H9 (cell line): ENCODE data around the gene TLE5. TPM values are rescaled to one million over a fixed set of nuclear protein-coding genes. Genes with fewer than 3 reads are reported as not detected.

Experiments used
- DNase-seq: peaks from one replicate; pipeline ENCODE4 v3.0.0-alpha.2; 2017
- H2AFZ ChIP-seq: one replicate; pipeline ENCODE4 v1.6.1; 2013; ENCODE audit warnings: mild to moderate bottlenecking, low read length, control low read depth, moderate library complexity
- H2AK5ac ChIP-seq: 2 replicates; pipeline ENCODE4 v1.6.1; 2013; ENCODE audit warnings: low read length, control low read depth, mixed read lengths; ENCODE audit not compliant: insufficient read length
- H2BK120ac ChIP-seq: one replicate; pipeline ENCODE4 v1.6.1; 2013; ENCODE audit warnings: low read depth, mild to moderate bottlenecking, low read length, control low read depth, inconsistent platforms; ENCODE audit not compliant: poor library complexity, severe bottlenecking
- H2BK12ac ChIP-seq: 2 replicates; pipeline ENCODE4 v1.6.1; 2013; ENCODE audit warnings: low read length, control low read depth, mixed read lengths, low read depth; ENCODE audit not compliant: insufficient read length
- H2BK15ac ChIP-seq: 2 replicates; pipeline ENCODE4 v1.6.1; 2013; ENCODE audit warnings: low read depth, low read length, control low read depth
- H2BK20ac ChIP-seq: one replicate; pipeline ENCODE4 v1.6.1; 2013; ENCODE audit warnings: low read depth, mild to moderate bottlenecking, low read length, control low read depth, inconsistent platforms; ENCODE audit not compliant: poor library complexity, severe bottlenecking
- H2BK5ac ChIP-seq: 2 replicates; pipeline ENCODE4 v1.6.1; 2013; ENCODE audit warnings: low read length, control low read depth, mixed read lengths; ENCODE audit not compliant: insufficient read length
- H3K14ac ChIP-seq: 2 replicates; pipeline ENCODE4 v1.6.1; 2013; ENCODE audit warnings: low read length, control low read depth; ENCODE audit not compliant: insufficient read depth
- H3K18ac ChIP-seq: 2 replicates; pipeline ENCODE4 v1.6.1; 2013; ENCODE audit warnings: low read depth, mild to moderate bottlenecking, mixed read lengths, low read length, control low read depth; ENCODE audit not compliant: insufficient read length
- H3K23ac ChIP-seq: 2 replicates; pipeline ENCODE4 v1.6.1; 2013; ENCODE audit warnings: low read length, control low read depth, mixed read lengths, low read depth; ENCODE audit not compliant: insufficient read length
- H3K23me2 ChIP-seq: 2 replicates; pipeline ENCODE4 v1.6.1; 2013; ENCODE audit warnings: low read depth, mild to moderate bottlenecking, mixed read lengths, low read length, control low read depth; ENCODE audit not compliant: insufficient read length, poor library complexity, severe bottlenecking
- H3K27ac ChIP-seq: 2 replicates; pipeline ENCODE4 v1.5.1; 2013; ENCODE audit warnings: low read length, control low read depth, mixed read lengths, low read depth; ENCODE audit not compliant: insufficient read length
- H3K27me3 ChIP-seq: 2 replicates; pipeline ENCODE4 v1.6.1; 2013; ENCODE audit warnings: low read length, control low read depth, inconsistent platforms; ENCODE audit not compliant: insufficient read depth
- H3K4ac ChIP-seq: 2 replicates; pipeline ENCODE4 v1.6.1; 2013; ENCODE audit warnings: low read depth, mild to moderate bottlenecking, control low read depth, inconsistent platforms, low read length, moderate library complexity
- H3K4me1 ChIP-seq: 2 replicates; pipeline ENCODE4 v1.6.1; 2013; ENCODE audit warnings: low read length, control low read depth, inconsistent platforms; ENCODE audit not compliant: insufficient read depth
- H3K4me2 ChIP-seq: 2 replicates; pipeline ENCODE4 v1.6.1; 2013; ENCODE audit warnings: low read length, control low read depth, mixed read lengths; ENCODE audit not compliant: insufficient read length, insufficient read depth
- H3K56ac ChIP-seq: 2 replicates; pipeline ENCODE4 v1.6.1; 2013; ENCODE audit warnings: low read depth, mild to moderate bottlenecking, mixed read lengths, low read length, control low read depth; ENCODE audit not compliant: insufficient read length
- H3K79me1 ChIP-seq: 2 replicates; pipeline ENCODE4 v1.6.1; 2013; ENCODE audit warnings: low read depth, mild to moderate bottlenecking, moderate library complexity, low read length, control low read depth, inconsistent platforms; ENCODE audit not compliant: insufficient read depth, poor library complexity, severe bottlenecking
- H3K79me2 ChIP-seq: 2 replicates; pipeline ENCODE4 v1.6.1; 2013; ENCODE audit warnings: low read length, control low read depth, inconsistent platforms; ENCODE audit not compliant: insufficient read depth
- H3K9ac ChIP-seq: 2 replicates; pipeline ENCODE4 v1.6.1; 2013; ENCODE audit warnings: low read length, control low read depth, mixed read lengths; ENCODE audit not compliant: insufficient read length; ENCODE audit errors: extremely low read depth
- H3K9me3 ChIP-seq: one replicate; pipeline ENCODE4 v1.6.1; 2013; ENCODE audit warnings: low read depth, low read length, inconsistent platforms; ENCODE audit not compliant: control insufficient read depth
- H3T11ph ChIP-seq: one replicate; pipeline ENCODE4 v1.6.1; 2013; ENCODE audit warnings: mild to moderate bottlenecking, low read length, control low read depth, inconsistent platforms
- H4K20me1 ChIP-seq: one replicate; pipeline ENCODE4 v1.6.1; 2013; ENCODE audit not compliant: control insufficient read depth, insufficient read length, insufficient read depth
- H4K5ac ChIP-seq: 2 replicates; pipeline ENCODE4 v1.6.1; 2013; ENCODE audit warnings: low read depth, mild to moderate bottlenecking, mixed read lengths, low read length, control low read depth; ENCODE audit not compliant: insufficient read length
- H4K8ac ChIP-seq: replicated peaks from 2 replicates; pipeline ENCODE4 v1.6.1; 2013; ENCODE audit warnings: low read length, control low read depth, mixed read lengths, low read depth; ENCODE audit not compliant: insufficient read length
- H4K91ac ChIP-seq: 2 replicates; pipeline ENCODE4 v1.6.1; 2013; ENCODE audit warnings: low read depth, mild to moderate bottlenecking, moderate library complexity, mixed read lengths, low read length, control low read depth; ENCODE audit not compliant: insufficient read length
- H3K27ac Mint-ChIP-seq, 3 experiments: 2 replicates in 2 of 3; 3 replicates in 1 of 3; pipeline ENCODE4 v1.8.0; 2020 to 2021; ENCODE audit warnings: mixed read lengths in 3 of 3, mild to moderate bottlenecking in 1 of 3, moderate library complexity in 1 of 3
- H3K27me3 Mint-ChIP-seq: 2 replicates; pipeline ENCODE4 v1.8.0; 2021; ENCODE audit warnings: low read depth, mild to moderate bottlenecking, moderate library complexity, mixed read lengths
- H3K36me3 Mint-ChIP-seq, 3 experiments: 2 replicates in 2 of 3; 3 replicates in 1 of 3; pipeline ENCODE4 v1.8.0; 2020 to 2021; ENCODE audit warnings: low read depth in 3 of 3, mixed read lengths in 3 of 3; ENCODE audit not compliant: insufficient read depth in 1 of 3
- H3K4me1 Mint-ChIP-seq, 2 experiments: 2 replicates each; pipeline ENCODE4 v1.8.0; 2020; ENCODE audit warnings: mixed read lengths in 2 of 2
- H3K4me3 Mint-ChIP-seq, 2 experiments: 2 replicates in 1 of 2; 3 replicates in 1 of 2; pipeline ENCODE4 v1.8.0; 2020 to 2021; ENCODE audit warnings: mild to moderate bottlenecking in 2 of 2, mixed read lengths in 2 of 2, moderate library complexity in 1 of 2
- H3K9me3 Mint-ChIP-seq, 2 experiments: 2 replicates in 1 of 2; 3 replicates in 1 of 2; pipeline ENCODE4 v1.8.0; 2020; ENCODE audit warnings: mild to moderate bottlenecking in 2 of 2, mixed read lengths in 2 of 2, moderate library complexity in 1 of 2
- CTCF ChIP-seq: fragments of 200-600 bp; sonication (generic); conservative IDR thresholded peaks from 3 replicates; pipeline ENCODE4 v1.8.0; 2021; ENCODE audit warnings: antibody characterized with exemption, mild to moderate bottlenecking
- WGBS: extraction: QIAGEN DNeasy Blood & Tissue Kit; methylation state at CpG from one replicate; pipeline ENCODE4 v1.1.7; 2013; ENCODE audit warnings: missing lambda C conversion rate, low lambda C conversion rate, mixed read lengths; ENCODE audit not compliant: insufficient read length; ENCODE audit errors: extremely low coverage; 5-methylcytosine and 5-hydroxymethylcytosine counted together
- total RNA-seq: library from RNA; stranded (reverse); gene quantifications from 2 replicates; pipeline ENCODE4 v1.2.1, GENCODE V29; 2021

Gene TLE5
- total RNA-seq, 1 experiment from 2014 or later, result 221 TPM

- Histone ChIP-seq H3T11ph (no peak overlapping the region), H3K23me2 (peaks cover 11% of the 10 kb centered on the region), H2BK120ac (no peak overlapping the region), H3K79me2 (no peaks in the 10 kb centered on the region), H2AK5ac (no peak overlapping the region), H3K14ac (no peak overlapping the region; the same call in 1 of the 2 replicates), H3K27me3 (no peaks in the 10 kb centered on the region), H4K91ac (no peak overlapping the region), H3K4me1 (peaks cover 2% of the 10 kb centered on the region; the same call in 1 of the 2 replicates), H3K27ac (no peak overlapping the region), H3K56ac (no peak overlapping the region), H3K23ac (no peak overlapping the region), H3K9me3 (no peaks in the 10 kb centered on the region), H2BK5ac (no peak overlapping the region), H2BK12ac (no peak overlapping the region), H4K8ac (no peak overlapping the region), H3K18ac (no peak overlapping the region), H4K20me1 (no peaks in the 10 kb centered on the region), H3K9ac (no peak overlapping the region), H3K4ac (no peak overlapping the region), H3K79me1 (no peaks in the 10 kb centered on the region), H3K4me2 (peak overlapping the region; percentile 86), H2AFZ (no peak overlapping the region), H2BK15ac (no peak overlapping the region), H2BK20ac (no peak overlapping the region), H4K5ac (no peak overlapping the region)
- Mint-ChIP-seq H3K27ac (peak overlapping the region; percentile 94; a peak in 6 of 7 replicates), H3K36me3 (no peaks in the 10 kb centered on the region), H3K4me3 (peak overlapping the region; percentile 73 to 89), H3K4me1 (peaks cover 21 to 42% of the 10 kb centered on the region in 2 experiments), H3K27me3 (peaks cover 85% of the 10 kb centered on the region), H3K9me3 (peaks cover 0 to 7% of the 10 kb centered on the region in 2 experiments; a peak in 2 of 5 replicates)
- TF ChIP-seq CTCF, result 0 out of 3 replicates have a peak, but pooled peaks have one; percentile 39
- DNase-seq, result peak; percentile 95
- WGBS, result no CpG with 5 or more reads among the region's 44 CpGs
Measured at GRCh38 chr19:3036119-3036976, 25.9 kb downstream of the TLE5 start.
